Mononuclear cell (primary cell): Measurements from ENCODE around the gene ZFP57. TPM values are rescaled to one million over a fixed set of nuclear protein-coding genes. Genes with fewer than 3 reads are reported as not detected.

Source experiments
- H3K27me3 ChIP-seq: 2 replicates; pipeline ENCODE4 v1.6.0; 2011; ENCODE audit warnings: low read length, control low read depth; ENCODE audit not compliant: insufficient read depth
- H3K4me1 ChIP-seq: 2 replicates; pipeline ENCODE4 v1.5.1; 2011; ENCODE audit warnings: mild to moderate bottlenecking, low read length, control low read depth; ENCODE audit not compliant: insufficient read depth
- H3K4me3 ChIP-seq: 2 replicates; pipeline ENCODE4 v1.5.1; 2011; ENCODE audit warnings: mild to moderate bottlenecking, low read length, moderate library complexity
- H3K9me3 ChIP-seq: 2 replicates; pipeline ENCODE4 v1.5.1; 2011; ENCODE audit warnings: low read depth, mild to moderate bottlenecking, control low read depth, low read length
- total RNA-seq: library from RNA; depleted of rRNA; stranded (reverse); fragments of >200 nt; gene quantifications from one replicate; pipeline ENCODE4 v1.2.3, GENCODE V29; 2012

ZFP57 gene
- total RNA-seq, 1 donor, result not detected

- peaks cover 28% of the 10 kb centered on the region for H3K27me3 ChIP-seq
- no peaks in the 10 kb centered on the region for H3K9me3 ChIP-seq
- H3K4me3 ChIP-seq, result peak overlapping the region; percentile 50
- H3K4me1 ChIP-seq, result peaks cover 29% of the 10 kb centered on the region
Observed at GRCh38 chr6:29627755-29628418, 53.1 kb downstream of the ZFP57 start.

DNA sequence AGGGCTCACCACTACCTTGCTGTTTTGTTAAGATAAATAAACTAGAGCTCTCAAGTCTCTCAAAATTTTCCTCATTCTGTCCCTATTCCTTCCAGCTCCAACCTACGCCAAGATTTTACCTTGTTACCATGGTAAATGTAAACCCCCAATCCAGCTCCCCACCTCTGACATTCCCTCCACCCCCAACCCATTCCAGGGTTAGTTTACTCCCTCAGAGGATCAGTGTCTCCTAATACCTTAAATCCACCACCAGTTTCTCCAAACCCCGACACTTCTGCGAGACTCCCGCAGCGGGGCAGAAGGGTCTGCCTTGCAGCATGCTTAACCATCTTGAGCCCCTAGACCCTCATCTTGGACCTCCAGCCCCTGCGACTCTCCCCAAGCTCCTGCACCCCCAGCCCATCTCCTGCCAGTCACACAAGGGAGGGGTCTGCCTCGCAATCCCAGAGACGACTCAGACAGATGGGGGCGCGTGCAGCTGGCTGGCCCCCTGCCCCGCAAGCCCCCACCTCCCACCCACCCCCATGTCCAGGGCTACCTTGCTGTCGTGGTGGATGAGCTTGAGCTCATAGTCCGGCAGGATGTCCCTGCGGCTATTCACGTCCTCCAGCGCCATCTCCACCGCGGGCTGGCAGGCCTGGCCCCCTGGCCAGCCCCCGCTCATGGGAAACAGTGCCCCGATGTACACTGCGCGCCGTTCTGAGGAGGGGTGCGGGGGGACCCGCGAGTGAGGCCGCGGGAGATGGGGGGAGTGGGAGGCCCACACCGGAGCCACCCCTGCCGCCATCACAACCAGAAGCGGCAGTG lies 53.8 kb downstream of the ZFP57 start:
- no peak overlapping the region for H3K4me3 ChIP-seq

DNA sequence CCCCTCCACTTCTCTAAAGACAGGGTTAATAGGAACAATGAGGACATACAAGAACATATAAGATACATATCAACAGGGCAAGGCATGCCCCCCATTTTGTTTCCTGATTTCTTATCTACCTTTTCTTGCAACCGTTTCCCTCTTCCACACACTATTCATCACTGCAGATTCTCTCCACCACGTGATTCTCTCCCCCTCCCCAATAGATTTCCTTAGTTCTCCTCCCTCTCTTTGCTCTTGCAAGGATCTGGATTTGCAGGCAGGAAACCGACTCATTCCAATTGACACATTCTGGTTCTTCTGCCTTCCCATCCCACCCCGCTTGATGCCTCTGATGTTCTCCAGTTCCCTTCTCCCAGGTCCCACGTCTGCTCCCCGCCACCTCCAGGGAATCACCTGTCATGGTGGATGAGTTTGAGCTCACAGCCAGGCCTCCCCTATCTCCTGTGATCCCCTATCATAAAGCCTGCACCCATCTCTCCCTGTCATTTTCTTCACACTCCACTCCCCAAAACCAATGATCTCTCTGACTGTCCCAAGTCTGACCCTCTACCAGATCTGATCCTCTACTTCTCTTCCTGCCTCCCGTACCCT lies 55.5 kb downstream of the ZFP57 start:
- Histone ChIP-seq H3K4me1 (peaks cover 16% of the 10 kb centered on the region), H3K27me3 (peaks cover 12% of the 10 kb centered on the region), H3K9me3 (no peaks in the 10 kb centered on the region), H3K4me3 (no peak overlapping the region)

More for the DNA sequence above, 53.8 kb downstream of the ZFP57 start:
- Histone ChIP-seq H3K4me1 (peaks cover 27% of the 10 kb centered on the region), H3K9me3 (no peaks in the 10 kb centered on the region), H3K27me3 (peaks cover 28% of the 10 kb centered on the region)

- Histone ChIP-seq H3K4me1 (peaks cover 14% of the 10 kb centered on the region), H3K4me3 (no peak overlapping the region), H3K27me3 (peaks cover 4% of the 10 kb centered on the region), H3K9me3 (no peaks in the 10 kb centered on the region)
Observed at GRCh38 chr6:29624520-29624961, 56.4 kb downstream of the ZFP57 start.

Other genes starting within 250 kb of the ZFP57 start
- gene OR10C1, start 241.8 kb downstream of the ZFP57 start, total RNA-seq, result not detected
- gene OR11A1, start 224.1 kb downstream of the ZFP57 start, total RNA-seq, result not detected
- gene OR2H1, start 224.0 kb downstream of the ZFP57 start, total RNA-seq, result not detected
- gene MAS1L, start 193.2 kb downstream of the ZFP57 start, total RNA-seq, result not detected
- gene UBD, start 121.4 kb downstream of the ZFP57 start, total RNA-seq, result not detected
- under 0.01 TPM for gene OR2H2, start 96.0 kb downstream of the ZFP57 start, total RNA-seq
- 18.6 TPM for gene GABBR1, start 48.0 kb downstream of the ZFP57 start, total RNA-seq
- not detected for gene MOG, start 24.1 kb downstream of the ZFP57 start, total RNA-seq
- gene HLA-F, start 42.3 kb upstream of the ZFP57 start, total RNA-seq, result 633 TPM
- gene HLA-G, start 146.7 kb upstream of the ZFP57 start, total RNA-seq, result 0.63 TPM